NT2/D1 (cell line): ENCODE data around the gene OR5H1.
A peak's percentile ranks its signal among the peaks of the same experiment; 100 is the strongest.

ENCODE experiments used
- DNase-seq: peaks from one replicate; pipeline ENCODE4 v3.0.0-alpha.2; 2011; ENCODE audit warnings: low read depth, low spot score
- H3K27me3 ChIP-seq: 2 replicates; pipeline ENCODE4 v1.6.0; 2011; ENCODE audit warnings: mild to moderate bottlenecking; ENCODE audit not compliant: insufficient read length, insufficient read depth
- H3K36me3 ChIP-seq: 2 replicates; pipeline ENCODE4 v1.6.1; 2011; ENCODE audit warnings: mild to moderate bottlenecking, low read length, mixed read lengths; ENCODE audit not compliant: insufficient read depth, insufficient read length
- H3K4me1 ChIP-seq: 2 replicates; pipeline ENCODE4 v1.5.1; 2011; ENCODE audit not compliant: insufficient read depth, insufficient read length
- H3K4me3 ChIP-seq: 2 replicates; pipeline ENCODE4 v1.5.1; 2011; ENCODE audit warnings: low read depth; ENCODE audit not compliant: insufficient read length
- H3K9ac ChIP-seq: 2 replicates; pipeline ENCODE4 v1.6.0; 2011; ENCODE audit warnings: low read depth; ENCODE audit not compliant: insufficient read length
- H3K9me3 ChIP-seq: 2 replicates; pipeline ENCODE4 v1.5.1; 2011; ENCODE audit warnings: mild to moderate bottlenecking, low read length; ENCODE audit not compliant: insufficient read depth
- SUZ12 ChIP-seq: IDR thresholded peaks from 2 replicates; pipeline ENCODE4 v1.6.1; 2011; ENCODE audit not compliant: insufficient read length, insufficient read depth; ENCODE audit errors: extremely low read depth
- YY1 ChIP-seq: IDR thresholded peaks from 2 replicates; pipeline ENCODE4 v1.6.1; 2011; ENCODE audit not compliant: insufficient read length, insufficient read depth
- ZNF274 ChIP-seq: IDR thresholded peaks from 2 replicates; pipeline ENCODE4 v1.6.1; 2011; ENCODE audit warnings: mild to moderate bottlenecking, low read depth, low read length

The OR5H1 gene

DNA sequence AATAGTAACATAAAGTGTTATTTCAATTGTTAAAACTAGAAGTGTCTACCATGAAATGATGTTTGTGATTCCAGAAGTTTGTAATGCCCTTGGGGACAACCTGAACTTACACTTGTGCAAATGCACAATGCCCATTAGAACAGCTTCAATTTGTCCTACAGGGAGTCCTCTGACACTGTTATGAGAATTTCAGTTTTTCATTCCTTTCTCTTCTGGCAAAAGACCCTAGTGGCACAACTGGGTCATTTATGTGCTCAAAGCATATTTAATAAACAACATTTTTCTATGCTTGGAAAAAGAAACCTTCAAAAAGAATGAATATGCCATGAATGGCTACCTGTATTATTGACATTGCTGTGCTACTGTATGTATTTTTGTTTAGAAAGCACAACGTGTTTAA, at the start of gene OR5H1:
Gene OR5H1 (plus strand): TSS at position 301 of the 400 bp plus-strand sequence. CDS start 1,977 bp downstream, outside the sequence.
- Histone ChIP-seq H3K9me3 (no peaks in the 10 kb centered on the region), H3K4me1 (no peaks in the 10 kb centered on the region), H3K27me3 (no peaks in the 10 kb centered on the region), H3K4me3 (no peak within 1 kb of the TSS), H3K9ac (no peak within 1 kb of the TSS), H3K36me3 (no peaks in the 10 kb centered on the region)
- DNase-seq, result no peak
- TF ChIP-seq ZNF274 (no peak), YY1 (no peak), SUZ12 (no peak)

DNA sequence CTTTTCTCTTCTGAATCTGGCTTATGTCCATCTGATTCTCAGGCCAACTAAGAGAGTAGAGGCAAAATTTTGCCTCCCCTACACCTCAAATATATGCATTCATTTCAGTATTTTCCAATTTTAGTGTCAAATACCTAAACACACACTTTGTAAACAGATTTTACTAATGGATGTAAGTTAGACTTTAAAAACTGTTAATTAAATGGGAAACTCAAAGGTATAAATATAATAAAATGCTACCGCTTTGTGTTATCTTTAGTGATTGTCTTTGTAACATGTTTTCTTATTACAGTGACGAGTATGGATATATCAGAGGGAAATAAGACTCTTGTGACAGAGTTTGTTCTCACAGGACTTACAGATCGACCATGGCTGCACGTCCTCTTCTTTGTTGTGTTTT, 43.6 kb upstream of the OR5H1 start, which contains the start of gene OR5AC2:
Gene OR5AC2 (plus strand): TSS at position 301 of the 400 bp plus-strand sequence. CDS start 0 bp downstream, at position 301.
- TF ChIP-seq ZNF274 (no peak), SUZ12 (no peak)
- no peaks in the 10 kb centered on the region for H3K27me3 ChIP-seq
- no peaks in the 10 kb centered on the region for H3K4me1 ChIP-seq
- H3K9me3 ChIP-seq, result no peaks in the 10 kb centered on the region
- no peak within 1 kb of the TSS for H3K4me3 ChIP-seq
- no peak for DNase-seq
- H3K36me3 ChIP-seq, result no peaks in the 10 kb centered on the region
- no peak within 1 kb of the TSS for H3K9ac ChIP-seq

DNA sequence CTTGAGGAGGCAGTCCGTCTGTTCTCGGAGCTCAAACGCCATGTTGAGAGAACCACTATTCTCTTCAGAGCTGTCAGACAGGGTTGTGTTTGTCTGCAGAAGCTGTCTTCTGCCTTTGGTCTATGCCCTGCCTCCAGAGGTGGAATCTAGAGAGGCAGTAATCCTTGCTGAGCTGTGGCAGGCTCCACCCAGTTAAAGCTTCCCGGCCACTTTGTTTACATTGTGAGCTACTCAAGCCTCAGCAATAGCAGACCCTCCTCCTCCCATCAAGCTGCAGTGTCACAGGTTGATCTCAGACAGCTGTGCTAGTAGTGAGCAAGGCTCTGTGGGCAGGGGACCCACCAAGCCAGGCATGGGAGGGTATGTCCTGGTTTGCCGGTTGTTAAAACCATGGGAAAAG, 34.6 kb upstream of the OR5H1 start:
- Histone ChIP-seq H3K9ac (no peak overlapping the region), H3K4me3 (no peak overlapping the region), H3K27me3 (no peaks in the 10 kb centered on the region), H3K9me3 (no peaks in the 10 kb centered on the region), H3K4me1 (no peaks in the 10 kb centered on the region), H3K36me3 (no peaks in the 10 kb centered on the region)
- peak; percentile 15 for DNase-seq
- TF ChIP-seq ZNF274 (no peak), SUZ12 (no peak), YY1 (no peak)

DNA sequence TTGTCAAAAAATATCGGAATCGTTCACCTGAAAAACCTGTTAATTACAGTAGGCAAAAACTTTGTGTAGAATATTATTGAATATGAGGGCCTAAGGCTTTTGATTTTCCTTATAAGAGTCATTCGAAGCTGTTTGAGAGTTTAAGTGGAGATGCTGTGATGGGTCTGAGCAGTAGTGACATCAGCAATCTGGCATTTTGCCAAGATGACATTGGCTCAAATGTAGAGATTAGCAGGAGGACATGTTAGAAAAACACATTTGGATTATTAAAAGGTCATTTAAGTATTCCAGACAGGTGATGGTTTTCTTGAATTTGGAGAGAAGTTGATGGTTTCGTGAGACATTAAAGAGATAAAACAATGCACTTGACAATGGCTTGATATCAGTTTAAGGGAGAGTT, 30.7 kb upstream of the OR5H1 start:
- Histone ChIP-seq H3K9ac (no peak overlapping the region), H3K27me3 (no peaks in the 10 kb centered on the region), H3K36me3 (no peaks in the 10 kb centered on the region), H3K4me3 (no peak overlapping the region), H3K9me3 (no peaks in the 10 kb centered on the region), H3K4me1 (no peaks in the 10 kb centered on the region)
- no peak for DNase-seq
- TF ChIP-seq ZNF274 (no peak), SUZ12 (no peak), YY1 (no peak)

DNA sequence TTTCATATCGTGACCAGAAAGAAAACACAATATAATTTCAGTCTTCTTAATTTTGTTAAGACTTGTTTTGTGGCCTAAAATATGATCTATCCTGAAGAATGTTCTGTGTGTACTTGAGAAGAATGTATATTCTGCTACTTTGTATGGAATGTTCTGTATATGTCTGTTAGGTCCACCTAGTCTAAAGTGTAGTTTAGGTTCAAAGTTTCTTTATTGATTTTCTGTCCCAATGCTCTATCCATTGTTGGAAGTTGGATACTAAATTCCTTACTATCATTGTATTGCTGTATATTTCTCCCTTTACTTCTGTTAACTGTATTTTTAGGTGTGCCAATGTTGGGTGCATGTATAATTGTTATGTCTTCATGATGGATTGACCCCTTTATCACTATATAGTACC, 22.4 kb upstream of the OR5H1 start:
- DNase-seq, result no peak
- Histone ChIP-seq H3K27me3 (no peaks in the 10 kb centered on the region), H3K4me1 (no peaks in the 10 kb centered on the region), H3K9ac (no peak overlapping the region), H3K36me3 (no peaks in the 10 kb centered on the region), H3K4me3 (no peak overlapping the region), H3K9me3 (peaks cover 36% of the 10 kb centered on the region)
- TF ChIP-seq ZNF274 (no peak), SUZ12 (no peak), YY1 (no peak)

DNA sequence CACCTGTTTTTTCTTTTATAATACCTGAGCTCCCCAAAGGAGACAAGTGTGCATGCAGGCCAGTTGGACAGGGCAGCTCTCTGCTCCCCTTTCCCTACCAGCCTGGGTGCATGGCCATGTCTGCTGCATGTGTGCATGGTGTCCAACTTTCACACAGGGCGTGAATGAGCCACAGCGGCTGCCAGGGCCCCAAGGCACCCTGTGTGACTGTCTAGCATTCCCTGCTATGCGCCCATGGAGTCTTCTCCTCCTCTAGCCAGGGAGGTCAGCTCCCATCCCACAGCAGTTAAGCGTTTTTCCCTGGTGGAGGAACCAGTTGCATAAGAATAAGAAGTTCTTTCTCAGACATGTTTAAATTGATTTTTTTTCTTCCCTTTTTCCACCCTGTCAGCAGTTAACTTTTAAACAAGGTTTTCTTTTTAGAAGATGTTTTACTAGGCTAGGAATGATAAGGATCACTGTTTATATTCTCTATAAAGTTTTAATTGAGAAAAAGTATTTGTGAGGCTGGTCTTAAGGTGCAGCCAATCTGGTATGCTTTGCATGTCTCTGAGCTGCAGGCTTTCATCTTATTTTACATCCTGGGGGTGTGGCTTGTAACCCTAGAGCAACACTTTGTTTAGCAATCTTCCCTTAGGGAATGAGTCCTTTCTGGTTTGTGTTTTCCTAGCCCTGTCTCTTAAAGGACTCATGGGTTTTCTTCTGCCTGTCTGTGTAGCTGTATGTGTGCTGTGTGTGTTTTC, 20.5 kb upstream of the OR5H1 start:
- TF ChIP-seq YY1, result no peak
- no peak for TF ChIP-seq ZNF274
- no peak for TF ChIP-seq SUZ12
- H3K9me3 ChIP-seq, result peaks cover 37% of the 10 kb centered on the region
- H3K36me3 ChIP-seq, result no peaks in the 10 kb centered on the region
- no peaks in the 10 kb centered on the region for H3K27me3 ChIP-seq
- H3K9ac ChIP-seq, result no peak overlapping the region
- peak; percentile 18 for DNase-seq
- H3K4me1 ChIP-seq, result no peaks in the 10 kb centered on the region
- no peak overlapping the region for H3K4me3 ChIP-seq

DNA sequence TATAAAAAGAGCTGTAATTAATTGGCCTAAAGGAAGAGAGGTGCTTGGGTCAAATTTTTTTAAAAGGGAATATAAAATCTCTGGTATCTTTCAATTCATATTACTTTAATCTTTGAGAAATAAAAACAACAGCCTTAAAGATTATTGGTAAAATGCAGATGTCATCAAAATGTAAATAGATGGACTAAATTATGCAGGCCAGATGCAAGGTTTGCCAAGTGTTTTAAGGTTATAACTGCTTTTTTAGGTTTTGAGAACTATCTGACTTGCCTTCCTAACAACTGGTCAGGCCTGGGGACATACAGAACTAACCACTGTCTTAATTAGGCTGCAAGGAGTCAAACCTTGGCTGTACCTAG, 20.0 kb upstream of the OR5H1 start:
- DNase-seq, result no peak
- H3K4me1 ChIP-seq, result no peaks in the 10 kb centered on the region
- TF ChIP-seq ZNF274, result no peak
- no peak for TF ChIP-seq YY1
- TF ChIP-seq SUZ12, result no peak
- no peaks in the 10 kb centered on the region for H3K36me3 ChIP-seq
- H3K27me3 ChIP-seq, result no peaks in the 10 kb centered on the region
- H3K9ac ChIP-seq, result no peak overlapping the region
- peaks cover 37% of the 10 kb centered on the region for H3K9me3 ChIP-seq
- no peak overlapping the region for H3K4me3 ChIP-seq

DNA sequence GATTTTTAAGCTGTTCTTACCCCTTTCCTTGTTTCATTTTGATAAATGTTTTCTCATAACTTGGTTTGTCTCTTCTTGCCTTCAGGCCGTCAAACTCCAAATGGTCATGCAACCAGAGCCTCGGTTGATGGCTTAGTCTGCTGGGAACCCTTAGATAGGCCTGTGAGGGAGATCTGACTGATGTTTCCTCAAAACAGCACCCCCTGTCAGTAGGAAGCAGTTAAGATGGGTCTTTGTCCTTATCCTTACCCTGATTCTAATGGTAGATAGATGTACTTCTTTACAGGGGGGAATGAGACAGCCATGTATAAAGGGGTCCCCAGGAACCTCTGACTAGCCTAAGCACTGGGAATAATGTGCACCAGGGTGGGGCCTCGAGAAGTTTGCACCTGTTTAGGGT, 16.3 kb upstream of the OR5H1 start:
- TF ChIP-seq YY1 (no peak), SUZ12 (no peak), ZNF274 (no peak)
- no peaks in the 10 kb centered on the region for H3K36me3 ChIP-seq
- no peaks in the 10 kb centered on the region for H3K27me3 ChIP-seq
- H3K4me3 ChIP-seq, result no peak overlapping the region
- DNase-seq, result no peak
- H3K9me3 ChIP-seq, result peaks cover 37% of the 10 kb centered on the region
- H3K9ac ChIP-seq, result no peak overlapping the region
- no peaks in the 10 kb centered on the region for H3K4me1 ChIP-seq
